GM21390 (cell line): ENCODE data around the gene KY.
"Not testable (repeated sequence)": the region's sequence is repeated elsewhere in the genome, so short reads cannot be mapped to it uniquely, and the experiment has no call there.

Experiments
- ATAC-seq: cut with Tn5 transposase; IDR thresholded peaks from one replicate; pipeline ENCODE4 v1.9.1; 2021; ENCODE audit not compliant: unreplicated experiment

Gene KY

GRCh38 chr3:134603956-134604355 is 46.9 kb downstream of the KY start:
- no peak for ATAC-seq

GRCh38 chr3:134603480-134603879 is 47.3 kb downstream of the KY start:
- ATAC-seq = no peak

- ATAC-seq = no peak
Observed at GRCh38 chr3:134602440-134602814, 48.4 kb downstream of the KY start.

- ATAC-seq = no peak
Observed at GRCh38 chr3:134601539-134602439, 49.0 kb downstream of the KY start.

GRCh38 chr3:134600685-134601463 is 49.9 kb downstream of the KY start:
- no peak for ATAC-seq

- ATAC-seq = no peak
Observed at GRCh38 chr3:134600206-134600605, 50.6 kb downstream of the KY start.

- ATAC-seq = no peak
Observed at GRCh38 chr3:134598763-134599545, 51.9 kb downstream of the KY start.

- ATAC-seq = no peak
Observed at GRCh38 chr3:134597390-134597970, 53.3 kb downstream of the KY start.

GRCh38 chr3:134594986-134595385 is 55.8 kb downstream of the KY start:
- not testable (repeated sequence) for ATAC-seq

GRCh38 chr3:134594331-134594741 is 56.5 kb downstream of the KY start:
- no peak for ATAC-seq

- ATAC-seq = no peak
Observed at GRCh38 chr3:134592806-134593205, 58.0 kb downstream of the KY start.

GRCh38 chr3:134590766-134591165 is 60.1 kb downstream of the KY start:
- ATAC-seq = no peak

GRCh38 chr3:134579141-134579665 is 71.6 kb downstream of the KY start:
- no peak for ATAC-seq

- no peak for ATAC-seq
Observed at GRCh38 chr3:134576831-134577230, 74.0 kb downstream of the KY start.

GRCh38 chr3:134576426-134576825 is 74.4 kb downstream of the KY start:
- ATAC-seq = no peak

GRCh38 chr3:134569899-134570298 is 80.9 kb downstream of the KY start:
- not testable (repeated sequence) for ATAC-seq

GRCh38 chr3:134568790-134569189 is 82.0 kb downstream of the KY start:
- ATAC-seq = no peak

GRCh38 chr3:134567605-134568004 is 83.2 kb downstream of the KY start:
- no peak for ATAC-seq

- ATAC-seq = no peak
Observed at GRCh38 chr3:134564991-134565390, 85.8 kb downstream of the KY start.

GRCh38 chr3:134563601-134564000 is 87.2 kb downstream of the KY start:
- no peak for ATAC-seq

- ATAC-seq = no peak
Observed at GRCh38 chr3:134562055-134562454, 88.8 kb downstream of the KY start.
